ENCODE measurements around the gene FES. TPM values are rescaled to one million over a fixed set of nuclear protein-coding genes. Genes with fewer than 3 reads are reported as not detected.

The FES gene
- polyA plus RNA-seq, 3 donors, result 140 to 260 (median 157) TPM

DNA sequence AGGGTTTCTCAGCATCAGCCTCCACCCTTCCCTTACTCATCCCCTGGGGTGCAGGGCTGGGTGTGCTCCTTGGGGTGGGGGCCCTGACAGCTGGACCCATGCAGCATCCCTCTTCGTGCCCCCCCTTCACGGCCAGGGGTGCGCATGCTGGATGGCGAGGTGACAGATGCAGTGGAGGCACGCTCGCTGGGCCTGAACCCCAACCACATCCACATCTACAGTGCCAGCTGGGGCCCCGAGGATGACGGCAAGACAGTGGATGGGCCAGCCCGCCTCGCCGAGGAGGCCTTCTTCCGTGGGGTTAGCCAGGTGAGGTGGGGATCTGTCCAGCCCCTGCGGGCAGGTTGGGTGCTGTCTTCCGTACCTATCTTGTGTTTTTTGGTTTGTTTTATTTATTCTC, 6.3 kb upstream of the FES start:
- H3K27me3 ChIP-seq (ENCODE audit: control insufficient read depth in 2 of 2, insufficient read depth in 2 of 2, low read length in 2 of 2), result no peaks in the 10 kb centered on the region
- intact Hi-C loops (cut with micrococcal nuclease), result loop anchor here (5.0 to 10.0 kb wide), 2 partner anchors 61 to 63 kb away; no protein-coding TSS in a partner anchor
- peaks cover 81% of the 10 kb centered on the region for H4K20me1 ChIP-seq (ENCODE audit: insufficient read depth, low read length)
- no peak overlapping the region for H2AFZ ChIP-seq (ENCODE audit: insufficient read depth, low read depth, low read length, poor library complexity, severe bottlenecking)
- peaks cover 63% of the 10 kb centered on the region for H3K79me2 ChIP-seq (ENCODE audit: insufficient read depth, low read length)
- WGBS (ENCODE audit: insufficient coverage), result 92% methylated on average over 6 of the region's 14 CpGs
- no peak overlapping the region for H3K4me3 Mint-ChIP-seq
- TF ChIP-seq, protein P1, sequence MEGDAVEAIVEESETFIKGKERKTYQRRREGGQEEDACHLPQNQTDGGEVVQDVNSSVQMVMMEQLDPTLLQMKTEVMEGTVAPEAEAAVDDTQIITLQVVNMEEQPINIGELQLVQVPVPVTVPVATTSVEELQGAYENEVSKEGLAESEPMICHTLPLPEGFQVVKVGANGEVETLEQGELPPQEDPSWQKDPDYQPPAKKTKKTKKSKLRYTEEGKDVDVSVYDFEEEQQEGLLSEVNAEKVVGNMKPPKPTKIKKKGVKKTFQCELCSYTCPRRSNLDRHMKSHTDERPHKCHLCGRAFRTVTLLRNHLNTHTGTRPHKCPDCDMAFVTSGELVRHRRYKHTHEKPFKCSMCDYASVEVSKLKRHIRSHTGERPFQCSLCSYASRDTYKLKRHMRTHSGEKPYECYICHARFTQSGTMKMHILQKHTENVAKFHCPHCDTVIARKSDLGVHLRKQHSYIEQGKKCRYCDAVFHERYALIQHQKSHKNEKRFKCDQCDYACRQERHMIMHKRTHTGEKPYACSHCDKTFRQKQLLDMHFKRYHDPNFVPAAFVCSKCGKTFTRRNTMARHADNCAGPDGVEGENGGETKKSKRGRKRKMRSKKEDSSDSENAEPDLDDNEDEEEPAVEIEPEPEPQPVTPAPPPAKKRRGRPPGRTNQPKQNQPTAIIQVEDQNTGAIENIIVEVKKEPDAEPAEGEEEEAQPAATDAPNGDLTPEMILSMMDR (IDR thresholded peaks at IDR 0.05), result no peak
- peaks cover 15 to 21% of the 10 kb centered on the region in 2 donors for H3K4me1 ChIP-seq (ENCODE audit: control insufficient read depth in 1 of 2, insufficient read depth in 2 of 2, low read length in 2 of 2)
- H3K27me3 Mint-ChIP-seq (ENCODE audit: low read depth in 3 of 3), result peaks cover 0 to 2% (median 0%) of the 10 kb centered on the region in 3 donors
- H3K9ac ChIP-seq (ENCODE audit: insufficient read depth, low read length, poor library complexity, severe bottlenecking), result no peak overlapping the region
- H3K27ac ChIP-seq (ENCODE audit: low read depth in 1 of 2, low read length in 2 of 2), result no peak overlapping the region
- H3K36me3 ChIP-seq (replicated peaks in 1 of 2; ENCODE audit: control insufficient read depth in 1 of 2, insufficient read depth in 2 of 2, low read length in 2 of 2), result peaks cover 74 to 78% of the 10 kb centered on the region in 2 donors
- no peak overlapping the region for H3K4me2 ChIP-seq (replicated peaks; ENCODE audit: extremely low read depth, low read length, poor library complexity, severe bottlenecking)
- no peaks in the 10 kb centered on the region for H3K9me3 ChIP-seq (replicated peaks in 1 of 2; ENCODE audit: control insufficient read depth in 1 of 2, insufficient read depth in 1 of 2, low read length in 2 of 2)
- no peaks in the 10 kb centered on the region for H3K9me3 Mint-ChIP-seq
- DNase-seq, result no peak
- peaks cover 66 to 85% of the 10 kb centered on the region in 2 donors for H3K36me3 Mint-ChIP-seq
- H3K4me3 ChIP-seq (replicated peaks in 1 of 3; ENCODE audit: low read depth in 2 of 3, low read length in 3 of 3), result no peak overlapping the region
- peak overlapping the region in 1 of 7 donors; percentile 32 for H3K27ac Mint-ChIP-seq
- H3K4me1 Mint-ChIP-seq, result peaks cover 21% of the 10 kb centered on the region

DNA sequence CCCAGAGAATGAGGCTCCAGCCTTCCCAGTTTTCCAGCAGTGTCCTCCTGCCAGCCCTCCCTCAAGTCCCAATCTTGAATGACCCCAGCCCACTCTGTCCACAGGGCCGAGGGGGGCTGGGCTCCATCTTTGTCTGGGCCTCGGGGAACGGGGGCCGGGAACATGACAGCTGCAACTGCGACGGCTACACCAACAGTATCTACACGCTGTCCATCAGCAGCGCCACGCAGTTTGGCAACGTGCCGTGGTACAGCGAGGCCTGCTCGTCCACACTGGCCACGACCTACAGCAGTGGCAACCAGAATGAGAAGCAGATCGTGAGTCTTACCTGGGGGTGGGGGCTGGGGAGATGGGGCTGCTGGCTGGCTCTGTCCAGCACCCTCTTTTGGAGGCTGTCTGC, 5.6 kb upstream of the FES start:
- no peak overlapping the region for H3K27ac Mint-ChIP-seq
- H3K27me3 Mint-ChIP-seq (ENCODE audit: low read depth in 3 of 3), result peaks cover 0 to 2% (median 0%) of the 10 kb centered on the region in 3 donors
- no peak overlapping the region for H3K4me3 Mint-ChIP-seq
- H3K4me1 Mint-ChIP-seq, result peaks cover 21% of the 10 kb centered on the region
- H3K9me3 Mint-ChIP-seq, result no peaks in the 10 kb centered on the region
- 97% methylated on average over 14 of the region's 15 CpGs for WGBS (ENCODE audit: insufficient coverage)
- H3K27me3 ChIP-seq (ENCODE audit: control insufficient read depth in 2 of 2, insufficient read depth in 2 of 2, low read length in 2 of 2), result no peaks in the 10 kb centered on the region
- H3K4me2 ChIP-seq (replicated peaks; ENCODE audit: extremely low read depth, low read length, poor library complexity, severe bottlenecking), result no peak overlapping the region
- TF ChIP-seq, protein P1 (IDR thresholded peaks at IDR 0.05), result no peak
- H3K79me2 ChIP-seq (ENCODE audit: insufficient read depth, low read length), result peaks cover 63% of the 10 kb centered on the region
- no peak for DNase-seq
- H2AFZ ChIP-seq (ENCODE audit: insufficient read depth, low read depth, low read length, poor library complexity, severe bottlenecking), result no peak overlapping the region
- H3K4me3 ChIP-seq (replicated peaks in 1 of 3; ENCODE audit: low read depth in 2 of 3, low read length in 3 of 3), result no peak overlapping the region
- H3K36me3 ChIP-seq (replicated peaks in 1 of 2; ENCODE audit: control insufficient read depth in 1 of 2, insufficient read depth in 2 of 2, low read length in 2 of 2), result peaks cover 74 to 79% of the 10 kb centered on the region in 2 donors
- H3K36me3 Mint-ChIP-seq, result peaks cover 66 to 78% of the 10 kb centered on the region in 2 donors
- no peak overlapping the region for H3K27ac ChIP-seq (ENCODE audit: low read depth in 1 of 2, low read length in 2 of 2)
- intact Hi-C loops (cut with micrococcal nuclease), result loop anchor here (5.0 to 10.0 kb wide), 2 partner anchors 61 to 64 kb away; no protein-coding TSS in a partner anchor
- peaks cover 81% of the 10 kb centered on the region for H4K20me1 ChIP-seq (ENCODE audit: insufficient read depth, low read length)
- H3K9me3 ChIP-seq (replicated peaks in 1 of 2; ENCODE audit: control insufficient read depth in 1 of 2, insufficient read depth in 1 of 2, low read length in 2 of 2), result no peaks in the 10 kb centered on the region
- no peak overlapping the region for H3K9ac ChIP-seq (ENCODE audit: insufficient read depth, low read length, poor library complexity, severe bottlenecking)
- H3K4me1 ChIP-seq (ENCODE audit: control insufficient read depth in 1 of 2, insufficient read depth in 2 of 2, low read length in 2 of 2), result peaks cover 15 to 21% of the 10 kb centered on the region in 2 donors
